GM23248 (cell line): ENCODE data around the gene HMGN4. TPM values are rescaled to one million over a fixed set of nuclear protein-coding genes. Genes with fewer than 3 reads are reported as not detected.

Source experiments
- DNase-seq: peaks from one replicate; pipeline ENCODE4 v3.0.0-alpha.2; 2015
- H2AFZ ChIP-seq: fragments of 200-600 bp; sonication (generic); 2 replicates; pipeline ENCODE4 v1.6.1; 2016; ENCODE audit warnings: antibody characterized with exemption
- H3F3A ChIP-seq: fragments of 200-600 bp; sonication (generic); 2 replicates; pipeline ENCODE4 v1.6.1; 2016; ENCODE audit warnings: mild to moderate bottlenecking, antibody characterized with exemption, mixed run types; ENCODE audit not compliant: insufficient read depth
- H3K27ac ChIP-seq: fragments of 200-600 bp; sonication (generic); 2 replicates; pipeline ENCODE4 v1.5.1; 2016; ENCODE audit warnings: mild to moderate bottlenecking
- H3K27me3 ChIP-seq: fragments of 200-600 bp; sonication (generic); replicated peaks from 2 replicates; pipeline ENCODE4 v1.6.1; 2016; ENCODE audit warnings: mild to moderate bottlenecking; ENCODE audit not compliant: insufficient read depth
- H3K36me3 ChIP-seq: fragments of 200-600 bp; sonication (generic); 2 replicates; pipeline ENCODE4 v1.6.1; 2016; ENCODE audit warnings: low read depth, mild to moderate bottlenecking
- H3K4me1 ChIP-seq: fragments of 200-600 bp; sonication (generic); 2 replicates; pipeline ENCODE4 v1.6.1; 2016; ENCODE audit warnings: mild to moderate bottlenecking; ENCODE audit not compliant: insufficient read depth
- H3K4me2 ChIP-seq: fragments of 200-600 bp; sonication (generic); one replicate; pipeline ENCODE4 v1.6.1; 2016; ENCODE audit warnings: mild to moderate bottlenecking; ENCODE audit not compliant: unreplicated experiment
- H3K4me3 ChIP-seq: fragments of 200-600 bp; sonication (generic); 2 replicates; pipeline ENCODE4 v1.5.1; 2016; ENCODE audit warnings: mild to moderate bottlenecking
- H3K79me2 ChIP-seq: fragments of 200-600 bp; sonication (generic); 2 replicates; pipeline ENCODE4 v1.6.1; 2016; ENCODE audit warnings: mild to moderate bottlenecking; ENCODE audit not compliant: insufficient read depth
- H3K9ac ChIP-seq: fragments of 200-600 bp; sonication (generic); 2 replicates; pipeline ENCODE4 v1.6.1; 2016; ENCODE audit warnings: mild to moderate bottlenecking
- H3K9me2 ChIP-seq: fragments of 200-600 bp; sonication (generic); 2 replicates; pipeline ENCODE4 v1.6.1; 2016; ENCODE audit warnings: mixed run types, mild to moderate bottlenecking, moderate library complexity; ENCODE audit not compliant: insufficient read depth
- H3K9me3 ChIP-seq: fragments of 200-600 bp; sonication (generic); one replicate; pipeline ENCODE4 v1.6.1; 2017; ENCODE audit warnings: low read depth
- H4K20me1 ChIP-seq: fragments of 200-600 bp; sonication (generic); 2 replicates; pipeline ENCODE4 v1.6.0; 2016; ENCODE audit not compliant: insufficient read depth
- EZH2 ChIP-seq: fragments of 200-600 bp; sonication (generic); IDR thresholded peaks from 2 replicates; pipeline ENCODE4 v1.6.1; 2018; ENCODE audit warnings: antibody characterized with exemption, mild to moderate bottlenecking; ENCODE audit not compliant: insufficient read depth, poor library complexity, severe bottlenecking
- EZH2phosphoT487 ChIP-seq: fragments of 200-600 bp; sonication (generic); IDR thresholded peaks from 2 replicates; pipeline ENCODE4 v1.6.1; 2018; ENCODE audit warnings: antibody characterized with exemption, moderate library complexity, mild to moderate bottlenecking, low read depth; ENCODE audit not compliant: insufficient read depth
- WGBS, 2 experiments: methylation state at CpG; one replicate each; pipeline ENCODE4 v1.1.6; 2015 to 2017; ENCODE audit warnings: low lambda C conversion rate in 2 of 2, low coverage in 1 of 2; ENCODE audit errors: missing lambda C conversion rate in 2 of 2; 5-methylcytosine and 5-hydroxymethylcytosine counted together
- in situ Hi-C: fragments of 300-500 bp; cut with MboI; formaldehyde crosslinking; loops from 2 replicates; pipeline ENCODE4 v1.15.0; 2020
- polyA plus RNA-seq: library from polyadenylated mRNA; unstranded; fragments of >200 nt; fragmentation: Nextera tagmentation; extraction: Ambion mirVana; gene quantifications from 2 replicates; pipeline ENCODE4 v1.2.1, GENCODE V29; 2016
- total RNA-seq: library from RNA; depleted of rRNA; stranded (reverse); fragments of >200 nt; shearing (Covaris generic); gene quantifications from 2 replicates; pipeline ENCODE4 v1.2.3, GENCODE V29; 2014

The HMGN4 gene
- total and polyA plus RNA-seq, 2 experiments from 2014 or later: 67.1 to 87.2 TPM

- Histone ChIP-seq H3K9me3 (no peaks in the 10 kb centered on the region), H3K79me2 (no peaks in the 10 kb centered on the region), H3K9ac (no peak overlapping the region), H3K27ac (no peak overlapping the region), H3K4me3 (no peak overlapping the region), H2AFZ (peak overlapping the region; percentile 45), H3K36me3 (no peaks in the 10 kb centered on the region), H3K4me1 (peaks cover 18% of the 10 kb centered on the region), H3K4me2 (no peak overlapping the region), H3K9me2 (no peaks in the 10 kb centered on the region), H3K27me3 (no peaks in the 10 kb centered on the region), H4K20me1 (no peaks in the 10 kb centered on the region), H3F3A (peaks cover 33% of the 10 kb centered on the region)
- in situ Hi-C loops: loop anchor here (25.0 kb wide), 1 partner anchor 195 kb away; no protein-coding TSS in a partner anchor
- no peak for DNase-seq
- no peak for TF ChIP-seq EZH2phosphoT487
- TF ChIP-seq EZH2: no peak
- 97 to 100% methylated on average over 1 of the region's 1 CpG for WGBS, 2 experiments
These were observed 6.3 kb upstream of the HMGN4 start for GRCh38 chr6:26531897-26532296.

- in situ Hi-C loops: loop anchor here (25.0 kb wide), 1 partner anchor 196 kb away; no protein-coding TSS in a partner anchor
- H3K9ac ChIP-seq: peak overlapping the region; percentile 70
These were observed 5.3 kb upstream of the HMGN4 start for GRCh38 chr6:26532699-26533531.

GRCh38 chr6:26533532-26533931, 4.6 kb upstream of the HMGN4 start:
- TF ChIP-seq EZH2 (no peak), EZH2phosphoT487 (no peak)
- peak overlapping the region; percentile 70 for H3K9ac ChIP-seq
- H4K20me1 ChIP-seq: no peaks in the 10 kb centered on the region
- 0% methylated on average over 1 of the region's 1 CpG for WGBS, 2 experiments
- H3F3A ChIP-seq: peaks cover 43% of the 10 kb centered on the region
- H3K4me3 ChIP-seq: peak overlapping the region; percentile 87
- H3K27ac ChIP-seq: peak overlapping the region; percentile 43
- H3K9me3 ChIP-seq: no peaks in the 10 kb centered on the region
- peak overlapping the region; percentile 85 for H2AFZ ChIP-seq
- peak overlapping the region; percentile 85 for H3K4me2 ChIP-seq
- no peaks in the 10 kb centered on the region for H3K27me3 ChIP-seq
- no peaks in the 10 kb centered on the region for H3K36me3 ChIP-seq
- in situ Hi-C loops: loop anchor here (25.0 kb wide), 1 partner anchor 196 kb away; no protein-coding TSS in a partner anchor
- H3K79me2 ChIP-seq: peaks cover 2% of the 10 kb centered on the region; the same call in 1 of the 2 replicates
- no peaks in the 10 kb centered on the region for H3K9me2 ChIP-seq
- peaks cover 20% of the 10 kb centered on the region for H3K4me1 ChIP-seq
- no peak for DNase-seq

More at GRCh38 chr6:26532699-26533531, 5.3 kb upstream of the HMGN4 start:
- no peaks in the 10 kb centered on the region for H3K36me3 ChIP-seq
- H3K4me2 ChIP-seq: peak overlapping the region; percentile 85
- no peaks in the 10 kb centered on the region for H3K27me3 ChIP-seq
- no peak for TF ChIP-seq EZH2phosphoT487
- no peak for TF ChIP-seq EZH2
- H4K20me1 ChIP-seq: no peaks in the 10 kb centered on the region
- no peaks in the 10 kb centered on the region for H3K9me2 ChIP-seq
- H3F3A ChIP-seq: peaks cover 40% of the 10 kb centered on the region
- no peaks in the 10 kb centered on the region for H3K9me3 ChIP-seq
- peak overlapping the region; percentile 87 for H3K4me3 ChIP-seq
- peak overlapping the region; percentile 43 for H3K27ac ChIP-seq
- H2AFZ ChIP-seq: peak overlapping the region; percentile 85
- H3K79me2 ChIP-seq: no peaks in the 10 kb centered on the region
- 1% methylated on average over 28 of the region's 28 CpGs for WGBS, 2 experiments
- peak; percentile 84 for DNase-seq
- H3K4me1 ChIP-seq: peaks cover 20% of the 10 kb centered on the region

GRCh38 chr6:26534681-26535465, 3.3 kb upstream of the HMGN4 start:
- peak overlapping the region; percentile 94 for H2AFZ ChIP-seq
- no peak overlapping the region for H3K9ac ChIP-seq
- in situ Hi-C loops: loop anchor here (25.0 kb wide), 1 partner anchor 198 kb away; no protein-coding TSS in a partner anchor
- peaks cover 16% of the 10 kb centered on the region for H3K79me2 ChIP-seq
- H3K27ac ChIP-seq: no peak overlapping the region
- peaks cover 28% of the 10 kb centered on the region for H3K4me1 ChIP-seq
- H3K9me2 ChIP-seq: no peaks in the 10 kb centered on the region
- no peaks in the 10 kb centered on the region for H3K27me3 ChIP-seq
- H4K20me1 ChIP-seq: no peaks in the 10 kb centered on the region
- H3K36me3 ChIP-seq: no peaks in the 10 kb centered on the region
- 78 to 82% methylated on average over 6 of the region's 6 CpGs for WGBS, 2 experiments
- no peaks in the 10 kb centered on the region for H3K9me3 ChIP-seq
- H3K4me2 ChIP-seq: no peak overlapping the region
- DNase-seq: no peak
- TF ChIP-seq EZH2phosphoT487 (no peak), EZH2 (no peak)
- peaks cover 47% of the 10 kb centered on the region for H3F3A ChIP-seq
- H3K4me3 ChIP-seq: no peak overlapping the region
